H1 (cell line): Measurements from ENCODE around the gene PRKCA. TPM values are rescaled to one million over a fixed set of nuclear protein-coding genes. Genes with fewer than 3 reads are reported as not detected.

ENCODE experiments used
- CTCF ChIA-PET: fragments of 300-600 bp; sonication (Branson Sonifier 250); formaldehyde crosslinking; loops from one replicate; lab custom pipeline; 2021; ENCODE audit not compliant: partially characterized antibody; lab: Charles Lee
- POLR2A ChIA-PET: fragments of 300-600 bp; sonication (Branson Sonifier 250); formaldehyde crosslinking; loops from one replicate; lab custom pipeline; 2021; ENCODE audit warnings: inconsistent platforms; ENCODE audit not compliant: partially characterized antibody; lab: Charles Lee
- DNase-seq, 2 experiments: peaks; one replicate each; pipeline versions ENCODE4 v3.0.0 to v3.0.0-alpha.2; 2010 to 2022; ENCODE audit warnings: low spot score in 2 of 2, low read depth in 1 of 2, mixed read lengths in 1 of 2
- FAIRE-seq: peaks from 2 replicates; lab custom pipeline; 2011; peaks lifted over from hg19 to GRCh38; lab: Jason Lieb, UNC
- H2AFZ ChIP-seq: 2 replicates; pipeline ENCODE4 v1.8.1; 2012; ENCODE audit warnings: low read length, inconsistent platforms
- H2AK5ac ChIP-seq: 2 replicates; pipeline ENCODE4 v1.6.1; 2013; ENCODE audit warnings: low read depth, low read length
- H2BK120ac ChIP-seq: replicated peaks from 2 replicates; pipeline ENCODE3; 2013; ENCODE audit warnings: low read depth, low read length, inconsistent platforms
- H2BK12ac ChIP-seq: 2 replicates; pipeline ENCODE4 v1.6.1; 2013; ENCODE audit warnings: low read depth, low read length
- H2BK15ac ChIP-seq: 2 replicates; pipeline ENCODE4 v1.6.1; 2013; ENCODE audit warnings: low read length
- H2BK20ac ChIP-seq: 2 replicates; pipeline ENCODE4 v1.6.1; 2013; ENCODE audit warnings: low read length
- H2BK5ac ChIP-seq: 2 replicates; pipeline ENCODE4 v1.6.1; 2013; ENCODE audit warnings: low read depth, low read length
- H3K14ac ChIP-seq: 2 replicates; pipeline ENCODE4 v1.6.1; 2013; ENCODE audit warnings: inconsistent platforms; ENCODE audit not compliant: insufficient read length
- H3K18ac ChIP-seq: 2 replicates; pipeline ENCODE4 v1.6.1; 2013; ENCODE audit warnings: low read length; ENCODE audit errors: extremely low read depth
- H3K23ac ChIP-seq: 2 replicates; pipeline ENCODE4 v1.6.1; 2013; ENCODE audit warnings: inconsistent platforms; ENCODE audit not compliant: insufficient read length
- H3K23me2 ChIP-seq: 2 replicates; pipeline ENCODE4 v1.6.1; 2013; ENCODE audit warnings: low read depth, low read length
- H3K27ac ChIP-seq: 2 replicates; pipeline ENCODE4 v1.6.1; 2011; ENCODE audit warnings: low read depth, low read length, inconsistent platforms
- H3K27me3 ChIP-seq, 4 experiments: replicated peaks in 1 of 4; 1 replicate in 1 of 4; 2 replicates in 3 of 4; pipeline versions ENCODE4 v1.6.1 to v1.8.1; 2011 to 2013; ENCODE audit warnings: low read length in 3 of 4, mild to moderate bottlenecking in 3 of 4, inconsistent platforms in 2 of 4, mixed read lengths in 2 of 4, moderate library complexity in 1 of 4; ENCODE audit not compliant: control insufficient read depth in 3 of 4, insufficient read depth in 3 of 4; ENCODE audit errors: extremely low read depth in 1 of 4
- H3K36me3 ChIP-seq, 4 experiments: 2 replicates each; pipeline versions ENCODE4 v1.6.1 to v1.8.1; 2011 to 2013; ENCODE audit warnings: mild to moderate bottlenecking in 4 of 4, low read length in 3 of 4, moderate library complexity in 2 of 4, control low read depth in 1 of 4, inconsistent platforms in 1 of 4; ENCODE audit not compliant: insufficient read depth in 4 of 4, control insufficient read depth in 2 of 4
- H3K4ac ChIP-seq: replicated peaks from 2 replicates; pipeline ENCODE3; 2013; ENCODE audit warnings: low read length, low read depth, mixed read lengths, inconsistent platforms; ENCODE audit not compliant: insufficient read length
- H3K4me1 ChIP-seq, 4 experiments: replicated peaks in 1 of 4; 1 replicate in 1 of 4; 2 replicates in 3 of 4; pipeline versions ENCODE4 v1.6.1 to v1.8.1; 2011 to 2013; ENCODE audit warnings: low read length in 3 of 4, inconsistent platforms in 2 of 4, mixed read lengths in 1 of 4; ENCODE audit not compliant: insufficient read depth in 4 of 4, control insufficient read depth in 3 of 4
- H3K4me2 ChIP-seq, 2 experiments: 2 replicates each; pipeline versions ENCODE4 v1.6.1 to v1.8.1; 2011 to 2013; ENCODE audit warnings: low read depth in 2 of 2, low read length in 2 of 2, control low read depth in 1 of 2, inconsistent platforms in 1 of 2, mild to moderate bottlenecking in 1 of 2; ENCODE audit not compliant: insufficient read depth in 1 of 2
- H3K4me3 ChIP-seq, 4 experiments: fragments of 200-600, 300-600 bp in 1 of 4; sonication (generic), shearing (Covaris generic), sonication (Bioruptor Twin) in 1 of 4; 2 replicates each; pipeline versions ENCODE4 v1.5.1 to v1.8.1; 2011 to 2016; ENCODE audit warnings: low read length in 4 of 4, low read depth in 3 of 4, control low read depth in 2 of 4, inconsistent platforms in 2 of 4, mild to moderate bottlenecking in 2 of 4, mixed read lengths in 1 of 4, moderate library complexity in 1 of 4; ENCODE audit not compliant: insufficient read depth in 2 of 4; ENCODE audit errors: extremely low read depth in 1 of 4
- H3K56ac ChIP-seq: replicated peaks from 2 replicates; pipeline ENCODE3; 2013; ENCODE audit warnings: low read depth, mild to moderate bottlenecking, mixed read lengths, low read length, inconsistent platforms; ENCODE audit not compliant: insufficient read length
- H3K79me1 ChIP-seq: 2 replicates; pipeline ENCODE4 v1.6.1; 2013; ENCODE audit warnings: low read depth, low read length, control low read depth
- H3K79me2 ChIP-seq, 2 experiments: 2 replicates each; pipeline versions ENCODE4 v1.6.1 to v1.8.1; 2012 to 2013; ENCODE audit warnings: low read length in 2 of 2, mild to moderate bottlenecking in 2 of 2, inconsistent platforms in 1 of 2; ENCODE audit not compliant: insufficient read depth in 2 of 2, control insufficient read depth in 1 of 2
- H3K9ac ChIP-seq, 4 experiments: replicated peaks in 1 of 4; 1 replicate in 1 of 4; 2 replicates in 3 of 4; pipeline versions ENCODE4 v1.6.1 to v1.8.1; 2011 to 2013; ENCODE audit warnings: low read depth in 3 of 4, low read length in 3 of 4, control low read depth in 2 of 4, mild to moderate bottlenecking in 2 of 4, moderate library complexity in 2 of 4, inconsistent platforms in 1 of 4; ENCODE audit errors: extremely low read depth in 1 of 4
- H3K9me3 ChIP-seq, 2 experiments: 2 replicates each; pipeline versions ENCODE4 v1.6.1 to v1.8.1; 2012 to 2013; ENCODE audit warnings: mild to moderate bottlenecking in 2 of 2, moderate library complexity in 2 of 2, control low read depth in 1 of 2, inconsistent platforms in 1 of 2, low read depth in 1 of 2, low read length in 1 of 2, mixed read lengths in 1 of 2; ENCODE audit not compliant: insufficient read depth in 2 of 2
- H4K20me1 ChIP-seq, 2 experiments: replicated peaks in 1 of 2; 2 replicates each; pipeline versions ENCODE3 to v1.8.1; 2011 to 2013; ENCODE audit warnings: inconsistent platforms in 2 of 2, low read length in 2 of 2, mild to moderate bottlenecking in 1 of 2; ENCODE audit not compliant: insufficient read depth in 2 of 2, control insufficient read depth in 1 of 2
- H4K5ac ChIP-seq: 2 replicates; pipeline ENCODE4 v1.6.1; 2013; ENCODE audit warnings: low read length, low read depth, mixed read lengths, inconsistent platforms; ENCODE audit not compliant: insufficient read length
- H4K8ac ChIP-seq: 2 replicates; pipeline ENCODE4 v1.8.0; 2013; ENCODE audit warnings: mild to moderate bottlenecking, moderate library complexity, low read length, inconsistent platforms; ENCODE audit not compliant: insufficient read depth; ENCODE audit errors: extremely low read depth
- H4K91ac ChIP-seq: replicated peaks from 2 replicates; pipeline ENCODE3; 2013; ENCODE audit warnings: low read length, mixed read lengths, inconsistent platforms; ENCODE audit not compliant: insufficient read length
- ATF2 ChIP-seq: IDR thresholded peaks from 2 replicates; pipeline ENCODE4 v1.6.1; 2012; ENCODE audit warnings: low read length, inconsistent platforms
- ATF3 ChIP-seq: IDR thresholded peaks from 2 replicates; pipeline ENCODE4 v1.6.1; 2011; ENCODE audit warnings: low read depth, mild to moderate bottlenecking, low read length; ENCODE audit not compliant: insufficient read depth
- BACH1 ChIP-seq: IDR thresholded peaks from 2 replicates; pipeline ENCODE4 v1.6.1; 2012; ENCODE audit warnings: low read length, improper control_type of control experiment
- BRCA1 ChIP-seq: IDR thresholded peaks from 2 replicates; pipeline ENCODE4 v1.6.1; 2012; ENCODE audit warnings: low read depth, low read length, improper control_type of control experiment
- CEBPB ChIP-seq: IDR thresholded peaks from 2 replicates; pipeline ENCODE4 v1.6.1; 2012; ENCODE audit warnings: low read depth, low read length
- CHD1 ChIP-seq: IDR thresholded peaks from 2 replicates; pipeline ENCODE4 v1.6.1; 2012; ENCODE audit warnings: low read depth, low read length, improper control_type of control experiment
- KDM5A ChIP-seq: fragments of 200-600 bp; IDR thresholded peaks from 2 replicates; pipeline ENCODE4 v1.7.1; 2012; ENCODE audit warnings: mild to moderate bottlenecking, low read length, inconsistent platforms, mixed read lengths
- RNF2 ChIP-seq: fragments of 200-900, 300-1000 bp; sonication (generic); IDR thresholded peaks from 2 replicates; pipeline ENCODE4 v1.7.1; 2016; ENCODE audit warnings: borderline replicate concordance, low read depth, mild to moderate bottlenecking, antibody characterized with exemption, low read length; ENCODE audit not compliant: poor library complexity, severe bottlenecking; ENCODE audit errors: missing control alignments
- TCF12 ChIP-seq: IDR thresholded peaks from 2 replicates; pipeline ENCODE4 v1.6.1; 2011; ENCODE audit warnings: low read depth, mild to moderate bottlenecking, low read length
- WGBS, 2 experiments: shearing (Covaris generic) in 1 of 2; methylation state at CpG; one replicate each; pipeline versions ENCODE4 v1.1.6 to v1.1.7; 2013 to 2015; ENCODE audit warnings: low lambda C conversion rate in 2 of 2, mixed read lengths in 2 of 2, inconsistent platforms in 1 of 2, low coverage in 1 of 2, missing lambda C conversion rate in 1 of 2; ENCODE audit not compliant: insufficient replicate concordance in 2 of 2, insufficient coverage in 1 of 2, insufficient read length in 1 of 2; ENCODE audit errors: extremely low coverage in 1 of 2, missing lambda C conversion rate in 1 of 2; 5-methylcytosine and 5-hydroxymethylcytosine counted together
- polyA plus RNA-seq, 7 experiments: library from polyadenylated mRNA; depleted of rRNA in 3 of 7; stranded (reverse) in 5 of 7; unstranded in 2 of 7; fragments of >200 nt in 5 of 7; fragments of 200-250 nt in 2 of 7; gene quantifications; 1 replicate in 5 of 7; 2 replicates in 1 of 7; 4 replicates in 1 of 7; pipeline versions ENCODE4 v1.2.1 to v1.2.3, GENCODE V29; 2011 to 2013; ENCODE audit warnings: missing spikeins in 2 of 7, mixed read lengths in 2 of 7
- total RNA-seq: library from RNA; stranded (reverse); fragmentation: NEBNext Ultra II Directional; extraction: Animal tissue kit (Norgen Biotek cat#: 25700); gene quantifications from 2 replicates; pipeline ENCODE4 v1.2.1, GENCODE V29; 2021

Gene PRKCA
- total and polyA plus RNA-seq, 2 of the 8 experiments (the other 6 are each of a cell fraction or from before 2014, with no cell fraction given) = 5.8 to 17.8 TPM

DNA sequence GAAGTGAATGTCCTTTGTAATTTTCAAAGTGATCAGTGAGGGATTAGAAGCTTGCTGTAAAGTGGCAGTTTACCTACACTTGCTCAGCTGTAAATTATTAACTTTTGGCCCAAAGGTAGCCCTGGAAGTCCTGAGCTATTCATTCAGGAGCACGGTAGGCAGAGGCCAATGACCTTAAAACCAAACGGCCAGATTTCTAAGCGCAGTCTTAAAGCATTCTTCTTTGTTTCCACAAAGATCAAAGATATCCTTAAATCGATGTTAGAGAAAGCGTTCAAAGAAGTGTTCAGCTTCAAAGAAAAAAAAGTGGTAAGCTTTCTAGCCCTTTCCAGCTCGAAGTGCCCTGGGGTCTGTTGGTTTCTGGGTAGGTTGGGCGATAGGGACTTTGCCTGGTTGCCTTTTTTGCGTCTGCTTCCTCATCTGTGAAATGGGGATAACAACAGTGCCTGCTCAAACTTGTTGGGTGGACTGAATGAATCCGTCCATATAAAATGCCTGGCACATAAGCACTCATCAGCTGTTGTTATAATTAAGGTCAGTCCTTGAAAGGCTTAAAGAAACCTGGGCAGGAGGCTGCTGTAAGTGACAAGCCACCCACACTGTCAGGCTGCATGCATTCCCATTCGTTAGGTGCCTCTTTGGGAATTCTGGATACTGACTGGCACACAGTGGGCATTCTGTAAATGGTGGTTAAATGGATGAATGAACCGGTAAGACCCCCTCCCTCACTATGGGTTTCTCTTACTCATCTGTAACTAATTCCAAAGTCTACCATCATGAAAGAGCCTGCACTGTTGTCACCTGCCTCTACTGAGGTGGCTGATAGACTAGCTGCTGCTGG lies 113.2 kb downstream of the PRKCA start:
- Histone ChIP-seq H3K79me1 (peaks cover 2% of the 10 kb centered on the region; the same call in 1 of the 2 replicates), H3K9me3 (no peaks in the 10 kb centered on the region), H4K5ac (no peak overlapping the region), H3K27me3 (no peaks in the 10 kb centered on the region), H4K8ac (no peak overlapping the region), H3K23ac (no peak overlapping the region), H3K27ac (no peak overlapping the region), H2AFZ (no peak overlapping the region), H3K4me2 (no peak overlapping the region), H2BK5ac (no peak overlapping the region), H2BK20ac (no peak overlapping the region), H3K4me3 (no peak overlapping the region), H4K20me1 (no peaks in the 10 kb centered on the region), H3K9ac (no peak overlapping the region), H3K23me2 (no peaks in the 10 kb centered on the region), H2BK120ac (no peak overlapping the region), H2AK5ac (no peak overlapping the region), H3K14ac (no peak overlapping the region), H3K4ac (no peak overlapping the region), H3K36me3 (no peaks in the 10 kb centered on the region), H2BK12ac (no peak overlapping the region), H4K91ac (no peak overlapping the region), H3K18ac (no peak overlapping the region), H3K79me2 (no peaks in the 10 kb centered on the region), H2BK15ac (0 out of 2 replicates have a peak overlapping the region, but pooled peaks have one; percentile 3), H3K56ac (no peak overlapping the region), H3K4me1 (peaks cover 0 to 3% (median 1%) of the 10 kb centered on the region in 4 experiments; a peak in 4 of 7 replicates)
- CTCF ChIA-PET = interaction anchor here (0.6 to 1.6 kb wide), 6 partner anchors 8 to 160 kb away, joined by 3 to 6 read pairs (median 4); no protein-coding TSS in a partner anchor
- POLR2A ChIA-PET = interaction anchor here (0.8 kb wide), 1 partner anchor 55 kb away, joined by 3 read pairs; no protein-coding TSS in a partner anchor
- WGBS, 2 experiments = 85% methylated on average over 11 of the region's 11 CpGs; no CpG with 5 or more reads in 1 of the 2 experiments
- FAIRE-seq = no peak
- no peak for DNase-seq
- TF ChIP-seq CHD1 (no peak), CEBPB (no peak), RNF2 (no peak), ATF2 (no peak), KDM5A (no peak), BRCA1 (no peak), TCF12 (no peak), ATF3 (no peak), BACH1 (no peak)
